ENCODE measurements around the gene C11orf71.

C11orf71 gene

DNA sequence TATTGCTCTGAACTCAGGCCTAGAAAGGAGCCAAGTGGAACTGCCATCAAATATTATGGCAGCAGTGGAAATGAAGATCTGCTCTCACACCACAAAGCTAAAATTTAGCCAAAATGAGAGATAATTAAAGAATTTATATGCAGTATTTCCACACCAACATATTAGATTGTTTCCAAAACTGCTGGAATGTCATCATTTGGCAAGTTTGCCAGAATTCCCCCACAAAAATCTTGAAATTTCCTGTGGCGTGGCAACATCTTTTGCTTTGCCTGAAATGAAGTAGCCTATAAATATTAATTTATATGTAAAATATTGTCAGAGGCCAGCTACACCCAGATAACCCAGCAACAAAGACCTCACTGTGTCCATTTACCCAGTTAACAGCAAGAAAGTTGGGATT lies 13.8 kb downstream of the C11orf71 start:
- Mint-ChIP-seq H3K27ac (no peak overlapping the region), H3K4me1 (no peaks in the 10 kb centered on the region)
- ATAC-seq (ENCODE audit: low read depth) = no peak

GRCh38 chr11:114386131-114386530 lies 14.2 kb downstream of the C11orf71 start:
- peaks cover 8% of the 10 kb centered on the region for H3K9me3 Mint-ChIP-seq
- DNase-seq (ENCODE audit: low spot score in 2 of 2) (no peak), ATAC-seq (ENCODE audit: low read depth) (no peak)
- no peaks in the 10 kb centered on the region for H3K4me1 Mint-ChIP-seq
- no peak overlapping the region for H3K27ac Mint-ChIP-seq
- no peak overlapping the region for H3K4me3 Mint-ChIP-seq
- peaks cover 8% of the 10 kb centered on the region for H3K27me3 Mint-ChIP-seq
- H3K36me3 Mint-ChIP-seq = peaks cover 2% of the 10 kb centered on the region

More for the DNA sequence above, 13.8 kb downstream of the C11orf71 start:
- peaks cover 2% of the 10 kb centered on the region for H3K36me3 Mint-ChIP-seq
- no peak for DNase-seq (ENCODE audit: low spot score in 2 of 2)
- peaks cover 8% of the 10 kb centered on the region for H3K9me3 Mint-ChIP-seq
- no peak overlapping the region for H3K4me3 Mint-ChIP-seq
- peaks cover 8% of the 10 kb centered on the region for H3K27me3 Mint-ChIP-seq

DNA sequence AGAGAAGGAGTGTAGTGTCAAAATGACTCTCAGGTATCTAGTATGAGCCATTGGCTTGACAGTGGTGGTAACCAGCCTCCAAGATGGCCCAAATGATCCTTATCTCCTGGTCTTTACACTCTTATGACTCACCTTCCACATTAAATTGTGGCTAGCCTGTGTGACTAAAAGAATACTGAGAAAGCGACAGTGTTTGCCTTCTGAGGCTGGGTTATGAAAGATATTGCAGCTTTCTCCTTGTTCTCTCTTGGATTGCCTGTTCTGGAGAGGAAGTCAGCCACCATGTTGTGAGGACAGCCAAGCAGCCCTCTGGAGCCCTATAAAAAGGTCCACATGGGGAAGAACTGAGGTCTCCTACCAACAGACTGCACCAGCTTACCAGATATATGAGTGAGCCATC lies 15.8 kb downstream of the C11orf71 start:
- Mint-ChIP-seq H3K4me3 (no peak overlapping the region), H3K27me3 (peaks cover 8% of the 10 kb centered on the region), H3K9me3 (peaks cover 8% of the 10 kb centered on the region), H3K36me3 (peaks cover 2% of the 10 kb centered on the region), H3K4me1 (no peaks in the 10 kb centered on the region), H3K27ac (no peak overlapping the region)
- no peak for ATAC-seq (ENCODE audit: low read depth)
- no peak for DNase-seq (ENCODE audit: low spot score in 2 of 2)

DNA sequence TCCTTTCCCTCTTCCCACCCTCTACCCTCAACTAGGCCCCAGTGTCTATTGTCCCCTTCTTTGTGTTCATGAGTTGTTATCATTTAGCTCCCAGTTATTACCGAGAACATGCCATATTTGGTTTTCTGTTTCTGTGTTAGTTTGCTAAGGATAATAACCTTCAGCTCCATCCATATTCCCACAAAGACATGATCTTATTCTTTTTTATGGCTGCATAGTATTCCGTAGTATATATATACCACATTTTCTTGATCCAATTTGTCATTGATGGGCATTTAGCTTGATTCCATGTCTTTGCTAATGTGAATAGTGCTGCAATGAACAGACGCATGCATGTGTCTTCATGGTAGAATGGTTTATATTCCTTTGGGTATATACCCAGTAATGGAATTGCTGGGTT lies 17.8 kb downstream of the C11orf71 start:
- DNase-seq (ENCODE audit: low spot score in 2 of 2) (no peak), ATAC-seq (ENCODE audit: low read depth) (no peak)
- Mint-ChIP-seq H3K4me3 (no peak overlapping the region), H3K36me3 (peaks cover 2% of the 10 kb centered on the region), H3K27me3 (peaks cover 8% of the 10 kb centered on the region), H3K9me3 (peaks cover 8% of the 10 kb centered on the region), H3K27ac (no peak overlapping the region), H3K4me1 (no peaks in the 10 kb centered on the region)

DNA sequence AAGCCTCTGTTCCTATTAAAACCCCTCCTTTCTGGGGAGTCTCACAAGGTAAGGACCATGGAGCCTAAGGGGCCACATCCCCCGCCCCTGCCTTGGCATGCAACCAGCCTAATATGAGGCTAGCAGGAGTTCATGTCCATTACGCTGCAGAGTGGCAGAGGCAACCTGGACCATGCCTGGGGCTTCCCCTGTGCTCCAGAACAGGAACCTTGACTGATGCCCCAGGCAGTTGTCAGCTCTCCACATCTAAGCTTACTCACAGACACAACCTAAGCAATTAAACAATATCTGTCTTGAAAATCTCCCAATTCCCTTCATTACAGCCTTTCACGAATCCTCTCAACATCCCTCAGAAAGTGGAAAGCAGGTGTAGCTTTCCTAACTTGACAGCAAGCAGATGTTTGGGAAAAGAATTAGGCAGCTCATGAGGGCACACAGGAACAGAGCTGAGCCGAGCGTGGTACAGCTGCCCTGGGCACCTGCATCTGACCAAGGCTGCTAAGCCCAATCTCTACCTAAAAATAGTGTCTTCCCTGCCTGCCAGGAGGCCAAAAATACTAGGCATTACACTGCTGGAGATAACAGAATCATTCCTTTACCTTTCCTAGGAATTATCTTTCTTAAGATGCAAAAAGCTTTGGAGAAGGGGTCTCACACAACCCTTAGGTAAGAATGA lies 20.8 kb downstream of the C11orf71 start:
- no peaks in the 10 kb centered on the region for H3K4me1 Mint-ChIP-seq
- H3K27me3 Mint-ChIP-seq = peaks cover 8% of the 10 kb centered on the region
- H3K4me3 Mint-ChIP-seq = no peak overlapping the region
- ATAC-seq (ENCODE audit: low read depth) = no peak
- no peak overlapping the region for H3K27ac Mint-ChIP-seq
- peaks cover 8% of the 10 kb centered on the region for H3K9me3 Mint-ChIP-seq
- DNase-seq (ENCODE audit: low spot score in 2 of 2) = no peak
- H3K36me3 Mint-ChIP-seq = peaks cover 2% of the 10 kb centered on the region

GRCh38 chr11:114377612-114378267 lies 22.6 kb downstream of the C11orf71 start:
- DNase-seq (ENCODE audit: low spot score in 2 of 2) = no peak
- Mint-ChIP-seq H3K36me3 (no peaks in the 10 kb centered on the region), H3K27me3 (peaks cover 6% of the 10 kb centered on the region), H3K4me3 (no peak overlapping the region), H3K9me3 (peaks cover under 1% of the 10 kb centered on the region), H3K4me1 (no peaks in the 10 kb centered on the region), H3K27ac (no peak overlapping the region)
- ATAC-seq (ENCODE audit: low read depth) = no peak

DNA sequence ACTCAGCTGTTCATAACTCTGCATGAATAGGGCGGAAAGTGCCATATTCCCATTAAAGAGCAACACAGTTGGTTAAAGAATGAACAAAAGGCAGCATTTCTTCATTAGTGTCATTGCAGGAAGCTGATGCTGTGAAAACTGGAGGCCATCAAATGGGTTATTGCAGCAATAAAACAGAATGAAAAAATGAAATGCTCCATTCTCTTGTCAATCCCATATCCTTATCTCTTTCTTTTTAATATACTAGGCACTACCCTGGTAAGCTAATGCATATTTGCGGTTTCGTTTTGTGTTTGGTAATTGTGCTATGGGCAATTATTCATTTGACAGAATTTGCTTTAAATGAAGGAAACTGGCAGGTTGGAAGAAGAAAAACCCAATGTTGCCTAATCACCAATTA lies 25.3 kb downstream of the C11orf71 start:
- Mint-ChIP-seq H3K4me3 (no peak overlapping the region), H3K4me1 (no peaks in the 10 kb centered on the region), H3K36me3 (no peaks in the 10 kb centered on the region), H3K27ac (no peak overlapping the region), H3K9me3 (no peaks in the 10 kb centered on the region), H3K27me3 (peaks cover 18% of the 10 kb centered on the region)
- ATAC-seq (ENCODE audit: low read depth) (no peak), DNase-seq (ENCODE audit: low spot score in 2 of 2) (no peak)

DNA sequence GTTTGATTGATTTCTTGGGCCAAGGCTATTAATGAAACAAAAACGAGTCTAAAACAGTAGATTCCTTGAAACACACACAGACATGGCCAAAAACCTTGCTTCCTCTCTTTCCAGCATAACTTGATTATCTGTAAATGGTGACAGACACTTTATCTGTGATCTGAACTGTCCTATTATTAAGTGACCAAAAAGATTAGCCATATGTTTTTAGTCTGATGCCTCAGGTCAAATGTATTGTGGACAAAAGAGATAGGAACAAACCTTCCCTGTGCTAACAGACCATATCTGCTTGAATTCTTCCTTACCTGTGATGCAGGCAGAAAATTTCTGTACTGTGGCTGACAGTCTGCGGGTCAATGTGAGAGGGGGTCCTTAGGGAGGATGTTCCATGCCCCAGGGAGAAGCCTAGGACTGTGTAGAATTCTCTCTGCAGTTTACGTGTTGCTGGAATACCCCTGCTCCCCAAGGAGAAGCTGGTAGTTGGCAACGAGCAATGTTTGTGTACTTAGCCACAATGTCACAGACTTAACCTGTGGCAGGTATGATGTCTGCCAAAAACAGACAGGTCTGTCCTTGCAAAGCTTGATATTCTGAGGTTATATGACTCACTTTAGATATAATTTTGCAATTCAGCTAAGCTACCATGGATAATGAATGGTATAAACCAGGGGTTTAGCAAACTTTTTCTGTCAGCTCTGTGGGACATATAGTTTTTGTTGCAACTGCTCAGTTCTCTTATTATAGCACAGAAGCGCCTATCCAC lies 31.2 kb downstream of the C11orf71 start:
- ATAC-seq (ENCODE audit: low read depth) = no peak
- no peaks in the 10 kb centered on the region for H3K36me3 Mint-ChIP-seq
- H3K4me1 Mint-ChIP-seq = no peaks in the 10 kb centered on the region
- no peak for DNase-seq (ENCODE audit: low spot score in 2 of 2)
- H3K9me3 Mint-ChIP-seq = no peaks in the 10 kb centered on the region
- no peak overlapping the region for H3K27ac Mint-ChIP-seq
- no peak overlapping the region for H3K4me3 Mint-ChIP-seq
- H3K27me3 Mint-ChIP-seq = peaks cover 27% of the 10 kb centered on the region

- ATAC-seq (ENCODE audit: low read depth) (no peak), DNase-seq (ENCODE audit: low spot score in 2 of 2) (no peak)
- Mint-ChIP-seq H3K4me3 (no peak overlapping the region), H3K27ac (no peak overlapping the region), H3K36me3 (no peaks in the 10 kb centered on the region), H3K9me3 (no peaks in the 10 kb centered on the region), H3K27me3 (peaks cover 31% of the 10 kb centered on the region), H3K4me1 (no peaks in the 10 kb centered on the region)
Observed at GRCh38 chr11:114367244-114367957, 32.9 kb downstream of the C11orf71 start.

- ATAC-seq (ENCODE audit: low read depth) (no peak), DNase-seq (ENCODE audit: low spot score in 2 of 2) (no peak)
Observed at GRCh38 chr11:114366331-114367243, 33.7 kb downstream of the C11orf71 start.

DNA sequence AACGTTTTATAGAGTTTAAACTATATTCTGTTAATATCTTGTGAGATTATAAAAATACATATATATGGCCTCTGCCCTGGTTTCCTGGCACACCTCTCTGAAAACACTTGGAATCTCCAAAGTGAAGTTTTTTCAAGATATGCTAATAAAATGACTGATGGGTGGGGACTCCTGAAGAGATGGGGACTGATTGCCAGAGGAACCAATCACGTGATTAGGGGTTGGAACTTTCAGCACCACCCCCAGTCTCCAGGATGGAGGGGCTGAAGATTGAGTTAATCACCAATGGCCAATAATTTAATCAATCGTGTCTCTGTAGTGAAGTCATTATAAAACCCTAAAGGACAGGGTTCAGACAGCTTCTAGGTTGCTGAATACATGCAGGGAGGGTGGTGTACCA lies 37.4 kb downstream of the C11orf71 start:
- DNase-seq (ENCODE audit: low spot score in 2 of 2) = no peak
- Mint-ChIP-seq H3K4me3 (no peak overlapping the region), H3K27me3 (peaks cover 21% of the 10 kb centered on the region), H3K4me1 (no peaks in the 10 kb centered on the region), H3K27ac (no peak overlapping the region), H3K9me3 (no peaks in the 10 kb centered on the region), H3K36me3 (no peaks in the 10 kb centered on the region)
- ATAC-seq (ENCODE audit: low read depth) = no peak

More at GRCh38 chr11:114366331-114367243, 33.7 kb downstream of the C11orf71 start:
- Mint-ChIP-seq H3K4me1 (no peaks in the 10 kb centered on the region), H3K27ac (no peak overlapping the region), H3K27me3 (peaks cover 26% of the 10 kb centered on the region), H3K4me3 (no peak overlapping the region), H3K36me3 (no peaks in the 10 kb centered on the region), H3K9me3 (no peaks in the 10 kb centered on the region)

DNA sequence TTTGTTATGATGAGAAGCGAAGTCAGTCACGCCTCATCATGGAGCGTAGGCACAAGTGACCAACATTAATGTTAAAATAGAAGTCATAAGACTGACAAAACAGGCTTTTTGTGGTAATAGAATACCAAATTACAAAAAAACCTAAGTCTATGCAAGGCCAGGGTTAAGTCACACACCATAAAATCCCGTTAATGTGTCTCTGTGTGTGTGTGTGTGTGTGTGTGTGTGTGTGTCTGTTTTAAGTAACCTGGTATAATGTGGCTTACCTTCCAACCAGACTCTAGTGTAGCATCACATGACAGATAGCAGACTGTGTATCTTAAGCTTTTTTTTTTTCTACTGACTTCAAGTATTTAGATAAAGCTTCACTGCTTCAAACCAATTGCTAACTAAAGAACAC lies 38.0 kb downstream of the C11orf71 start:
- ATAC-seq (ENCODE audit: low read depth) = no peak
- Mint-ChIP-seq H3K36me3 (no peaks in the 10 kb centered on the region), H3K4me1 (no peaks in the 10 kb centered on the region), H3K27me3 (peaks cover 21% of the 10 kb centered on the region), H3K9me3 (no peaks in the 10 kb centered on the region), H3K4me3 (no peak overlapping the region), H3K27ac (no peak overlapping the region)
- DNase-seq (ENCODE audit: low spot score in 2 of 2) = no peak

GRCh38 chr11:114359342-114359741 lies 41.0 kb downstream of the C11orf71 start:
- no peaks in the 10 kb centered on the region for H3K4me1 Mint-ChIP-seq
- no peak overlapping the region for H3K27ac Mint-ChIP-seq
- H3K27me3 Mint-ChIP-seq = peaks cover 13% of the 10 kb centered on the region
- DNase-seq (ENCODE audit: low spot score in 2 of 2) = no peak
- no peak overlapping the region for H3K4me3 Mint-ChIP-seq
- H3K36me3 Mint-ChIP-seq = no peaks in the 10 kb centered on the region
- H3K9me3 Mint-ChIP-seq = no peaks in the 10 kb centered on the region
- ATAC-seq (ENCODE audit: low read depth) = no peak

Measured in memory B cell (primary cell).